DLD1 (cell line): Measurements from ENCODE around the gene MAP3K9.
"Not testable (repeated sequence)": the region's sequence is repeated elsewhere in the genome, so short reads cannot be mapped to it uniquely, and the experiment has no call there.

Source experiments
- in situ Hi-C: cut with HindIII; loops from 2 replicates; pipeline ENCODE4 v1.10.0; 2017; ENCODE audit warnings: low sequenced_read_pairs

The MAP3K9 gene

GRCh38 chr14:70726651-70727375 lies 82.5 kb downstream of the MAP3K9 start:
- in situ Hi-C loops, result no loop called here

GRCh38 chr14:70724944-70725343 lies 84.4 kb downstream of the MAP3K9 start:
- in situ Hi-C loops, result no loop called here

DNA sequence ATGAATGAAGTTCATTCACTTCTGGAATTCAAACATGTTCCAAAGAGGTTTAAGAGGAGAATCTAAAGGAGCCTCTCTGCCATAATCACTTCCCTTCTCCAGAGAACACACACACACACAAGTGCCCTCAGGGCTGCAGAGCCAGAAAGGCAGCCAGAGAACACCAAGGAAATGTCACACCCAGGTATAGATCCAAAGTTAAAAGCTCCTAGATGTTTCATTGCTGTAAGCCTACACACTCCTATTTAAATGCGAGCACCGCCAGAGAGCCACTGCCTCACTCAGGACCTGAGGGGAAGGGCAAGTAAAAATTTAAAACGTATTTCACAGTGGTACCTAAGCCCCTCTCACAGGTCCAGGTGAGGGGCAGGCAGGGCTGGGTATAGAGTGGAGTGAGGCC lies 85.2 kb downstream of the MAP3K9 start:
- in situ Hi-C loops, result no loop called here

DNA sequence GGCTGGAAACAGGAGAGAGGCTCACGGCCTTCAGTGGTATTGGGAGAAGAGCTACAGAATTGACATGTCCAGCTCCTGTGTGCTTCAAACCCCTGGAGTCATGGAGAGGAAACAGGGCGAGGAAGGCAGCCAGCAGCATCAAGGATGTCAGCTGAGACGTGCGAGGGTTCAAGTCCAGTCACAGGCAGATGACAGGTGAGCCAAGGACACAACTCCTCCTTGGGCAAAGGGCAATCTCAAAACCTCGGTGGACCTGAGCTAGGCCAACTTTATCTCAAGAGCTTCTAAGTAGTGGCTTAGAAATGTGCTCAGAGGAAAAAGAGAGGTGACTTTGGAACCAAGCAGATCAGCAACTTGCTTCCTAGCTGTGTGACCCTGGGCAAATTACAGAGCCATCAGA lies 86.0 kb downstream of the MAP3K9 start:
- in situ Hi-C loops, result no loop called here

- in situ Hi-C loops, result no loop called here
These were observed 86.9 kb downstream of the MAP3K9 start for GRCh38 chr14:70722418-70722817.

- in situ Hi-C loops, result no loop called here
These were observed 87.8 kb downstream of the MAP3K9 start for GRCh38 chr14:70721542-70721941.

DNA sequence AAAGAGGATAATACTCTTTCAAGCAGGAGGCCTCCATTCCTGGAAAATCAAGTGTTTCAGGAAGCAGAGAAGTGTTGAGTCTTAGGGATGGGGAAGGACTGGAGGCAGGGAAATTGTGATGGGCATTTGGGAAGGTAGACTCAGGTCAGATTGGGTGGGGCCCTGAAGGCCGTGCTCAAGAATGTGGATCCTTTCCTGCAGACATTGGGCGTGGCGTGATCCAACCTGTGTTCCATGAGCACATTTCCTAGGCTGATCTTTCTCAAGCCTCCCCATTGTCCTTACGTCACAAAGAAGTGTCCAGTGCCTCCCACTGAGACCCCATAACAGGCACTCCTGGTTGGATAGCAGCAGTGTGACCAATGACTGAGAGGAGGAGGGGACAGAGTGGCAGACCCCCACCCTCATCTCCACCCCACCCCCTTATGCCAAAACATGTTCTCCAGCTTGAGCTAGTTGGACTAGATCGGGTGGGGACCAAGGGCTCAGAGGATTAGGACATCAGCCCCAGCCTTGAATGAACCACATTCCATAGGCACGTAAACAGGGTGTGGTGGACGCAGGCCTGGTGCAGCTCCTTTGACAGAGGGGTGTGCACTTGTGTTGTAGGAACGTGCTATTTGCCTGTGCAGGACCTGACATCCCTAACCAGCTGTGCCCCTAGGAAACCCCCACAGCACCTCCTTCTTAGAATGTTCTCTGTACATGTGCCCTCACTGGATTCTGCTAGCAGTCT lies 90.8 kb downstream of the MAP3K9 start:
- in situ Hi-C loops, result no loop called here

DNA sequence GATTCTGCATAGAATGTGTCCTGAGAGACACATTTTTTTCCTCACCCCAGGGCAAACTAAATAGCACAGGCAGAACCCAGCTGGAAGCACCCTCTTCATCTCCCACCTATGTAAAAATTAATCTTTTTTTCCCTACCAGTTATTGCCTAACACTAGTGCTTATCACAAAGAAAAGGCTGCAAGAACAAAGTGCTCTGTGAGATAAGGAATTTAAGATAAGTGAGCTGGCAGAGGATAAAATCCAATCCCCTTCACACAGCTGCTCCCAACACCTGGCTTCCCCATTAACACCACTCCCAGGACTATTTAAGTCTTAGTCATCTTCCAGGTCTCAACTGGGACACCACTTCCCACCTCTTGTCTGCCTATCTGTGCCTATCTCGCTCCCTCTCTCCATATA lies 92.4 kb downstream of the MAP3K9 start:
- in situ Hi-C loops, result no loop called here

- in situ Hi-C loops, result no loop called here
These were observed 92.8 kb downstream of the MAP3K9 start for GRCh38 chr14:70716483-70716882.

GRCh38 chr14:70714055-70714550 lies 95.2 kb downstream of the MAP3K9 start:
- in situ Hi-C loops, result no loop called here

DNA sequence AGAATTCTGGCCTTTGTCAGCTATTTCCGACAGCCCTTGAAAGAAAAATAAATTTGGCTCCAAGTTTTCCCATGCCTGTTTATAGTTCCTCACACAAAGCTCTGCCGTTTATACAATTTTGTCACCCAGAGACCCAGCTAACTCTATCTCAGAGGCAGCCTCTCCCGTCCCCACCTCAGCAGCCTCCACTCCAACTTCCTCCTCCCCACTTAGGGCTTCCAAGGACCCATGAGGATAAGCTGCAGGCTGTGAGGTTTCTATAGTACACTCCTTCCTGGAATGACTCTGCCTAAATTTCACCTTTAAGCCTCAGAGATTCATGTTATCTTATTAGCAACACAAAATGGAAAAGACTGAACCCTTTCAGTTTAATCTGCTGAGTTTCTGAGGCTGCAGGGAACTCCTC lies 95.8 kb downstream of the MAP3K9 start:
- in situ Hi-C loops, result no loop called here

GRCh38 chr14:70713096-70713495 lies 96.2 kb downstream of the MAP3K9 start:
- in situ Hi-C loops, result no loop called here

GRCh38 chr14:70711451-70711850 lies 97.9 kb downstream of the MAP3K9 start:
- in situ Hi-C loops, result no loop called here

DNA sequence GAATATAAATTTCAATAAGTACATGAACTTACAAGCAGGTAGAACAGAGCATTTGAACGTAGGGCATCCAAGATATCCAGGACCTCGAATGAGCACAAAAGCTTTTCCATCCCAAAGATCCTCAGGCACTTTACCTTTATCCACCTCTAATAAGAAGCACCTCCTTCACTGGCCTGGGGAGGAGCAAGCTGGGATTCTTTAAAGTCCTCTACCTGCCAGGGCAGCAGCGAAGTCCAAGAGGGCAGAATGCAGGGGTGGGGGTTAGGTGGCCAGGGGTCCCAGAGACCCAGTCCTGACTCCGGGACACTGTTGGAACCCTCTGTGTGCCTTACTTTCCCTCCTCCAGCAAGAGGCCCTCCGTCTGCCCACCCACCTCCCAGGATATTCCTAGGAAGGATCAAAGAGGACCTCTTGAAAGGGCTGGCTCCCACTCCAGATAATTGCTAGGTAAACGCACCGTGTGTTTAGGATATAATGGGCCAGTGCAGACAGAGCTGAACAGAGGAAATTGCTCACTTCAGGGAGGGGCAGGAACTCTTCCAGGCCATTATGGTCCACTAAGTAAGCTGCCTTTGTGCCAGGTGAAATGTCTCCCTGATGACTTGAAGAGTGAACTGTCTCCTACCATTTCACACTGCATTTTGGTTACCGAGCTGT lies 99.5 kb downstream of the MAP3K9 start:
- in situ Hi-C loops, result no loop called here

DNA sequence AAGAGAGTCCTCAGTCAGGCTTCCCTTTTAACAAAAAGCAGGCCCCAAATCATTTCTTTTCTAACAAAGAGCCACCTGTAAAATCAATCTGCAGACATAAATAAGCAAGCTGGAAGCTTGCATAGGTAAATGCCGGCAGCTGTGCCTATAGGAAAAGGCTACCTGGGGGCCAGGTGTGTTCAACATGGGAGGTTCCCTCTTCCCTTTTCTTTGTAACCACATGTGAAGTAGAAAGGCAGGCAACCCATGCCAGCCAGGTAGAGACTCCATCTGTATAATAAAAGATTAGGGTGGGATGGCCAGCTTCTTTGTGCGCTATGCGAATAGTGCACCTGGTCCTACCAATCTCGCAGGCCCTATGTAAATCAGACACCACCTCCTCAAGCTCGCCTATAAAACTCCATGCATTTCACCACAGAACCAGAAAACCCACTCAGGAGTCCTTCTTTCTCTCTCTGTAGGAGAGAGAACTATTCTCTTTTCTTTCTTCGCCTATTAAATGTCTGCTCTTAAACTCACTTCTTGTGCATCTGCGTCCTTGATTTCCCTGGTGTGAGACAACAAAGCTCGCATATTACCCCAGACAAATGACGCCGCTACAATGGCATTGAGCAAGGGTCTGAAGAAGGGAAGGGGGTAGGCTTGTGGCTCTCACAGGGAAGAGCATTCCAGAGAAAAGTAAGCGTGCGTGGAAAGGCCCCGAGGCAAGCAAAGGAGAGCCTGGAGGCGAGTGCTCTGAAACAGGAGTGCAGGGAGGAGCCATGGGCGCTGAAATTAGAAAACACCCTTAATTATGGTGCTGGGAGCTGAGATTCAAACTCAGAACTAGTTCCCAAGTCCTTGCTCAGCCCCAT lies 100.4 kb downstream of the MAP3K9 start:
- in situ Hi-C loops, result no loop called here

- in situ Hi-C loops, result no loop called here
These were observed 101.9 kb downstream of the MAP3K9 start for GRCh38 chr14:70707138-70708038.

- in situ Hi-C loops, result no loop called here
These were observed 103.1 kb downstream of the MAP3K9 start for GRCh38 chr14:70706177-70706576.

DNA sequence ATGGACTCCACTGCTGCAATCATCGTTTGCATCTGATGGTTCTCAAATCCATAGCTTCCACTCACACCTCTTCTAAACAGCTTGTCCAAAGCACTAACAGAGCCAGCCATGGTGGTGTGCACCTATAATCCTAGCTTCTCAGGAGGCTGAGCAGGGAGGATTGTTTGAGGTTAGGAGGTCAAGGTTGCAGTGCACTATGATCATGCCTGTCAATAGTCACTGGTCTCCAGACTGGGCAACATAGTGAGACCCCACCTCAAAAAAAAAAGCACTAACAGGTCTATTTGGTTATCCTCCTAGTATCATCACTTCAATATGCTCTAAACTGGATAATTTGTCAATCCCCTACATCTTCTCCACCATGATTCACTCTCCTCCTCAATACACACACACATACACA lies 104.4 kb downstream of the MAP3K9 start:
- in situ Hi-C loops, result no loop called here

DNA sequence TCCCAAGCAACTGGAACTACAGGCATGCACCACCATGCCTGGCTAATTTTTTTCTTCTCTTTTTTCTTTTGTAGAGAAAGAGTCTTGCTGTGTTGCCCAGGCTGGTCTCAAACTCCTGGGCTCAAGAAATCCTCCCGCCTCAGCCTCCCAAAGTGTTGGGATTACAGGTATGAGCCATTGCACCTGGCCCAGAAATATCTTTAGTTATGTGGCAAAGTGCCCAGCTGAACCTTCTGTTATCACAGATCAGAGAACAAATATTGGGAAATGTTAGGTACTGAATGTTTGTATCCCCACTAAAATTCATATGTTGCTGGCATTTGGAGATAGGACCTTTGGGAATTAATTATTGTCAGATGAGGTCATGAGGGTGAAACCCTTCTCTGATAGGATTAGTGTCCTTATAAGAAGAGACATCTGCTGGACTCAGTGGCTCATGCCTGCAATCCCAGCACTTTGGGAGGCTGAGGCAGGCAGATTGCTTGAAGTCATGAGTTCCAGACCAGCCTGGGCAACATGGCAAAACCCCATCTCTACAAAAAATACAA lies 105.6 kb downstream of the MAP3K9 start:
- in situ Hi-C loops, result not testable (repeated sequence)

DNA sequence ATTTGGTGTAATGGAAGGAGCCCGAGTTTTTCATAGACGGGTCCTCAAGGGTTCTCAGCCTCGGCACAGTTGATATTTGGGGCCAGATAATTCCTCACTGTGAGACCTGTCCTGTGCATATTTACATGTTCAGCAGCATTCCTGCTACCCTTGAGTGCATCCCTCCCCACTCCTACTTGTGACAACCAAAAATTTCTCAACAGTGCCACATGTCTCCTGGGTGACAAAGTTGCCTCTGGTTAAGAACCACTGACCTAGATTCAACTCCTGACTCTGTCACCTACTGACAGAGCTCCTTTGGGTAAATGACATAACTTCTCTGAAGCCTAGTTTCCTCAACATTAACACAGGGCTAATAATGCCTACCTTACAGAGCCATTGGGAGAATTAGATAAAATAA lies 107.2 kb downstream of the MAP3K9 start:
- in situ Hi-C loops, result no loop called here
